Prostate gland (tissue), 2 donors: ENCODE measurements around the gene PAN2. TPM values are rescaled to one million over a fixed set of nuclear protein-coding genes. Genes with fewer than 3 reads are reported as not detected.

Experiments used
- DNase-seq: peaks from one replicate; pipeline ENCODE4 v3.0.0-alpha.2; 2019; ENCODE audit warnings: low spot score
- H3K27ac ChIP-seq, 2 donors: fragments of 200-600 bp; sonication (generic); 2 replicates each; pipeline ENCODE4 v1.5.1; 2017 to 2019
- H3K27me3 ChIP-seq: fragments of 200-600 bp; sonication (generic); replicated peaks from 2 replicates; pipeline ENCODE4 v1.5.1; 2019; ENCODE audit not compliant: insufficient read depth
- H3K36me3 ChIP-seq, 2 donors: fragments of 200-600 bp; sonication (generic); 1 replicate in 1 of 2; 2 replicates in 1 of 2; pipeline versions ENCODE4 v1.5.1 to v1.8.1; 2017 to 2019
- H3K4me1 ChIP-seq: fragments of 200-600 bp; sonication (generic); replicated peaks from 2 replicates; pipeline ENCODE4 v1.5.1; 2019
- H3K4me3 ChIP-seq, 2 donors: fragments of 200-600 bp; sonication (generic); 2 replicates each; pipeline ENCODE4 v1.5.1; 2017 to 2019
- H3K9me3 ChIP-seq: fragments of 200-600 bp; sonication (generic); 2 replicates; pipeline ENCODE4 v1.5.1; 2017
- CTCF ChIP-seq, 4 experiments: fragments of 200-600 bp in 2 of 4; fragments of 450-650 bp in 2 of 4; sonication (generic) in 2 of 4; IDR thresholded peaks; 1 replicate in 3 of 4; 2 replicates in 1 of 4; pipeline ENCODE4 v1.5.1; 2016 to 2019; ENCODE audit warnings: antibody characterized with exemption in 4 of 4, mild to moderate bottlenecking in 2 of 4, moderate library complexity in 2 of 4
- POLR2A ChIP-seq: fragments of 450-650 bp; IDR thresholded peaks from one replicate; pipeline ENCODE4 v1.6.1; 2016; ENCODE audit warnings: antibody characterized with exemption, mild to moderate bottlenecking
- POLR2AphosphoS5 ChIP-seq: sonication (generic); formaldehyde crosslinking; IDR thresholded peaks from one replicate; pipeline ENCODE4 v1.6.1; 2017; ENCODE audit warnings: antibody characterized with exemption
- WGBS: methylation state at CpG from one replicate; pipeline ENCODE4 v1.1.5; 2018; 5-methylcytosine and 5-hydroxymethylcytosine counted together
- intact Hi-C: fragments of 100-400 bp; cut with DNase I; formaldehyde crosslinking; loops from one replicate; pipeline ENCODE4 v1.14.2; 2022
- total RNA-seq, 2 donors: library from RNA; depleted of rRNA; stranded (reverse); fragments of >200 nt; gene quantifications; one replicate each; pipeline ENCODE4 v1.1.0, GENCODE V29; 2016

Gene PAN2
- total RNA-seq, 2 donors from 2014 or later = 31.8 to 60.8 TPM

- intact Hi-C loops = no loop called here
- 37% methylated on average over 21 of the region's 21 CpGs for WGBS
- H3K9me3 ChIP-seq = no peaks in the 10 kb centered on the region
- no peaks in the 10 kb centered on the region for H3K27me3 ChIP-seq
- peaks cover 15% of the 10 kb centered on the region for H3K4me1 ChIP-seq
- TF ChIP-seq CTCF (IDR thresholded peaks at IDR 0.05) (no peak), POLR2A (no peak)
- no peaks in the 10 kb centered on the region for H3K36me3 ChIP-seq
- peak overlapping the region; percentile 92 to 95 for H3K27ac ChIP-seq
- no peak for DNase-seq
- peak overlapping the region; percentile 86 to 91 for H3K4me3 ChIP-seq
Observed at GRCh38 chr12:56300644-56301464, 32.9 kb downstream of the PAN2 start.

- H3K27ac ChIP-seq = peak within 1 kb of the TSS; percentile 92 to 95
- peak; percentile 99 for DNase-seq
- H3K27me3 ChIP-seq = no peaks in the 10 kb centered on the region
- H3K36me3 ChIP-seq = no peaks in the 10 kb centered on the region
- intact Hi-C loops = no loop called here
- TF ChIP-seq POLR2AphosphoS5 (peak; percentile 95), CTCF (IDR thresholded peaks at IDR 0.05) (no peak), POLR2A (peak; percentile 62)
- H3K4me3 ChIP-seq = peak within 1 kb of the TSS; percentile 86 to 91
- under 1% methylated on average over 63 of the region's 63 CpGs for WGBS
- no peaks in the 10 kb centered on the region for H3K9me3 ChIP-seq
- H3K4me1 ChIP-seq = peaks cover 15% of the 10 kb centered on the region
Observed at GRCh38 chr12:56299853-56300643, 33.8 kb downstream of the PAN2 start, which contains the start of gene CS. Gene CS (minus strand): TSS chr12:56300330. CDS start chr12:56300201, 129 bp downstream.

GRCh38 chr12:56299308-56299852, 34.4 kb downstream of the PAN2 start:
- WGBS = 1% methylated on average over 10 of the region's 10 CpGs
- H3K36me3 ChIP-seq = no peaks in the 10 kb centered on the region
- peak; percentile 7 for DNase-seq
- H3K27me3 ChIP-seq = no peaks in the 10 kb centered on the region
- H3K27ac ChIP-seq = peak overlapping the region; percentile 92 to 95
- TF ChIP-seq POLR2A = no peak
- no peak for TF ChIP-seq CTCF (IDR thresholded peaks at IDR 0.05)
- TF ChIP-seq POLR2AphosphoS5 = no peak
- intact Hi-C loops = no loop called here
- H3K9me3 ChIP-seq = no peaks in the 10 kb centered on the region
- peak overlapping the region; percentile 86 to 91 for H3K4me3 ChIP-seq
- peaks cover 15% of the 10 kb centered on the region for H3K4me1 ChIP-seq

- H3K4me3 ChIP-seq = peak overlapping the region; percentile 86 to 91
- peaks cover 15% of the 10 kb centered on the region for H3K4me1 ChIP-seq
- H3K27me3 ChIP-seq = no peaks in the 10 kb centered on the region
- no peak for TF ChIP-seq CTCF (IDR thresholded peaks at IDR 0.05)
- TF ChIP-seq POLR2AphosphoS5 = no peak
- no peak for TF ChIP-seq POLR2A
- DNase-seq = no peak
- no peaks in the 10 kb centered on the region for H3K9me3 ChIP-seq
- H3K36me3 ChIP-seq = no peaks in the 10 kb centered on the region
- intact Hi-C loops = no loop called here
- H3K27ac ChIP-seq = peak overlapping the region; percentile 92 to 95
- WGBS = 79% methylated on average over 5 of the region's 5 CpGs
Observed at GRCh38 chr12:56298828-56299227, 35.0 kb downstream of the PAN2 start.
